Osteoblast (primary cell): ENCODE data around the gene CPNE6. TPM values are rescaled to one million over a fixed set of nuclear protein-coding genes. Genes with fewer than 3 reads are reported as not detected.

ENCODE experiments used
- DNase-seq: peaks from one replicate; pipeline ENCODE4 v3.0.0; 2011; ENCODE audit warnings: low spot score, mixed read lengths; ENCODE audit not compliant: insufficient read length; ENCODE audit errors: missing footprints
- H2AFZ ChIP-seq: 2 replicates; pipeline ENCODE4 v1.6.0; 2011; ENCODE audit warnings: mild to moderate bottlenecking, low read length
- H3K27ac ChIP-seq: 2 replicates; pipeline ENCODE4 v1.5.1; 2011; ENCODE audit warnings: mild to moderate bottlenecking, low read depth, low read length, moderate library complexity
- H3K27me3 ChIP-seq: 2 replicates; pipeline ENCODE4 v1.6.0; 2012; ENCODE audit warnings: mild to moderate bottlenecking, control low read depth, inconsistent platforms, low read length, moderate library complexity; ENCODE audit not compliant: insufficient read depth
- H3K36me3 ChIP-seq: 2 replicates; pipeline ENCODE4 v1.5.1; 2011; ENCODE audit warnings: mild to moderate bottlenecking, low read length, control low read depth, moderate library complexity; ENCODE audit not compliant: insufficient read depth
- H3K4me1 ChIP-seq: 2 replicates; pipeline ENCODE4 v1.5.1; 2011; ENCODE audit warnings: mild to moderate bottlenecking, low read length, control low read depth, moderate library complexity; ENCODE audit not compliant: insufficient read depth
- H3K4me2 ChIP-seq: 2 replicates; pipeline ENCODE4 v1.6.0; 2011; ENCODE audit warnings: mild to moderate bottlenecking, low read length; ENCODE audit not compliant: insufficient read depth
- H3K4me3 ChIP-seq: fragments of 200-600 bp; sonication (generic); 3 replicates; pipeline ENCODE4 v1.5.1; 2012; ENCODE audit warnings: mild to moderate bottlenecking, low read length, inconsistent platforms; ENCODE audit not compliant: insufficient read depth
- H3K79me2 ChIP-seq: 2 replicates; pipeline ENCODE4 v1.6.0; 2012; ENCODE audit warnings: mild to moderate bottlenecking, low read length, control low read depth, inconsistent platforms; ENCODE audit not compliant: insufficient read depth
- H3K9me3 ChIP-seq: 2 replicates; pipeline ENCODE4 v1.5.1; 2011; ENCODE audit warnings: low read depth, low read length, control low read depth
- H4K20me1 ChIP-seq: 2 replicates; pipeline ENCODE4 v1.6.0; 2012; ENCODE audit warnings: mild to moderate bottlenecking, low read length, control low read depth; ENCODE audit not compliant: insufficient read depth
- total RNA-seq: library from RNA; depleted of rRNA; stranded (reverse); fragments of >200 nt; gene quantifications from 2 replicates; pipeline ENCODE4 v1.2.3, GENCODE V29; 2012
- TF ChIP-seq, protein P1 (sequence below): IDR thresholded peaks from 2 replicates; pipeline ENCODE4 v1.5.1; 2011; ENCODE audit warnings: mild to moderate bottlenecking, low read depth, low read length, moderate library complexity; ENCODE audit errors: extremely low read depth

The CPNE6 gene
- total RNA-seq, 1 donor: not detected

- H2AFZ ChIP-seq: no peak overlapping the region
- H3K27ac ChIP-seq: no peak overlapping the region
- TF ChIP-seq, protein P1, sequence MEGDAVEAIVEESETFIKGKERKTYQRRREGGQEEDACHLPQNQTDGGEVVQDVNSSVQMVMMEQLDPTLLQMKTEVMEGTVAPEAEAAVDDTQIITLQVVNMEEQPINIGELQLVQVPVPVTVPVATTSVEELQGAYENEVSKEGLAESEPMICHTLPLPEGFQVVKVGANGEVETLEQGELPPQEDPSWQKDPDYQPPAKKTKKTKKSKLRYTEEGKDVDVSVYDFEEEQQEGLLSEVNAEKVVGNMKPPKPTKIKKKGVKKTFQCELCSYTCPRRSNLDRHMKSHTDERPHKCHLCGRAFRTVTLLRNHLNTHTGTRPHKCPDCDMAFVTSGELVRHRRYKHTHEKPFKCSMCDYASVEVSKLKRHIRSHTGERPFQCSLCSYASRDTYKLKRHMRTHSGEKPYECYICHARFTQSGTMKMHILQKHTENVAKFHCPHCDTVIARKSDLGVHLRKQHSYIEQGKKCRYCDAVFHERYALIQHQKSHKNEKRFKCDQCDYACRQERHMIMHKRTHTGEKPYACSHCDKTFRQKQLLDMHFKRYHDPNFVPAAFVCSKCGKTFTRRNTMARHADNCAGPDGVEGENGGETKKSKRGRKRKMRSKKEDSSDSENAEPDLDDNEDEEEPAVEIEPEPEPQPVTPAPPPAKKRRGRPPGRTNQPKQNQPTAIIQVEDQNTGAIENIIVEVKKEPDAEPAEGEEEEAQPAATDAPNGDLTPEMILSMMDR: no peak
- H3K36me3 ChIP-seq: peaks cover 17% of the 10 kb centered on the region
- DNase-seq: no peak
- no peaks in the 10 kb centered on the region for H3K79me2 ChIP-seq
- no peak overlapping the region for H3K4me2 ChIP-seq
- no peaks in the 10 kb centered on the region for H4K20me1 ChIP-seq
- H3K4me3 ChIP-seq: no peak overlapping the region
- H3K4me1 ChIP-seq: no peaks in the 10 kb centered on the region
- no peaks in the 10 kb centered on the region for H3K27me3 ChIP-seq
- H3K9me3 ChIP-seq: no peaks in the 10 kb centered on the region
Measured at GRCh38 chr14:24126939-24127338, 55.6 kb downstream of the CPNE6 start.

GRCh38 chr14:24127673-24128072, 56.3 kb downstream of the CPNE6 start:
- H3K4me2 ChIP-seq: no peak overlapping the region
- no peaks in the 10 kb centered on the region for H3K79me2 ChIP-seq
- no peaks in the 10 kb centered on the region for H3K27me3 ChIP-seq
- no peak overlapping the region for H3K4me3 ChIP-seq
- TF ChIP-seq, protein P1: no peak
- H3K27ac ChIP-seq: no peak overlapping the region
- no peak overlapping the region for H2AFZ ChIP-seq
- no peaks in the 10 kb centered on the region for H4K20me1 ChIP-seq
- no peaks in the 10 kb centered on the region for H3K9me3 ChIP-seq
- H3K4me1 ChIP-seq: no peaks in the 10 kb centered on the region
- H3K36me3 ChIP-seq: peaks cover 14% of the 10 kb centered on the region
- DNase-seq: no peak

Other genes with a start within 250 kb of the CPNE6 start
- 31.5 and 36.5 TPM in 2 replicates for gene DHRS4, start 117.8 kb upstream of the CPNE6 start, total RNA-seq
- 9.0 and 9.7 TPM in 2 replicates for gene DHRS4L2, start 82.6 kb upstream of the CPNE6 start, total RNA-seq
- not detected in 2 replicates for gene CARMIL3, start 19.6 kb upstream of the CPNE6 start, total RNA-seq
- gene PCK2, start 22.7 kb downstream of the CPNE6 start, total RNA-seq: 26.2 and 35.1 TPM in 2 replicates
- gene DCAF11, start 43.2 kb downstream of the CPNE6 start, total RNA-seq: 73.4 and 84.7 TPM in 2 replicates
- gene NRL, start 43.4 kb downstream of the CPNE6 start, total RNA-seq: 1.5 and 1.8 TPM in 2 replicates
- gene FITM1, start 59.1 kb downstream of the CPNE6 start, total RNA-seq: 0.29 and 0.72 TPM in 2 replicates
- 95.5 and 111 TPM in 2 replicates for gene PSME1, start 64.6 kb downstream of the CPNE6 start, total RNA-seq
- 6.9 and 9.1 TPM in 2 replicates for gene EMC9, start 70.0 kb downstream of the CPNE6 start, total RNA-seq
- 47.7 and 55.7 TPM in 2 replicates for gene PSME2, start 75.0 kb downstream of the CPNE6 start, total RNA-seq
- 43.9 and 49.6 TPM in 2 replicates for gene RNF31, start 75.9 kb downstream of the CPNE6 start, total RNA-seq
- gene IRF9, start 89.7 kb downstream of the CPNE6 start, total RNA-seq: 102 and 117 TPM in 2 replicates
- 3.3 and 3.5 TPM in 2 replicates for gene REC8, start 100.5 kb downstream of the CPNE6 start, total RNA-seq
- gene IPO4, start 117.3 kb downstream of the CPNE6 start, total RNA-seq: 38.9 and 47.0 TPM in 2 replicates
- gene TM9SF1, start 123.9 kb downstream of the CPNE6 start, total RNA-seq: 78.2 and 84.3 TPM in 2 replicates
- 0.36 TPM in 1 of 2 replicates, not detected in the other for gene TSSK4, start 134.1 kb downstream of the CPNE6 start, total RNA-seq
- 19.2 TPM in 2 replicates for gene CHMP4A, start 141.9 kb downstream of the CPNE6 start, total RNA-seq
- 14.1 and 14.8 TPM in 2 replicates for gene MDP1, start 144.5 kb downstream of the CPNE6 start, total RNA-seq
- 56.3 and 69.1 TPM in 2 replicates for gene NEDD8, start 160.8 kb downstream of the CPNE6 start, total RNA-seq
- 70.7 and 86.5 TPM in 2 replicates for gene GMPR2, start 161.4 kb downstream of the CPNE6 start, total RNA-seq
- gene TINF2, start 171.1 kb downstream of the CPNE6 start, total RNA-seq: 62.6 and 63.4 TPM in 2 replicates
- 0.36 and 1.2 TPM in 2 replicates for gene TGM1, start 191.6 kb downstream of the CPNE6 start, total RNA-seq
- gene RABGGTA, start 200.0 kb downstream of the CPNE6 start, total RNA-seq: 28.9 and 34.0 TPM in 2 replicates
- 9.8 and 13.6 TPM in 2 replicates for gene DHRS1, start 228.2 kb downstream of the CPNE6 start, total RNA-seq
- 17.4 and 21.0 TPM in 2 replicates for gene NOP9, start 228.3 kb downstream of the CPNE6 start, total RNA-seq
- 0.36 and 0.59 TPM in 2 replicates for gene CIDEB, start 236.4 kb downstream of the CPNE6 start, total RNA-seq
- gene LTB4R2, start 238.6 kb downstream of the CPNE6 start, total RNA-seq: 4.7 and 5.1 TPM in 2 replicates
- gene LTB4R, start 239.9 kb downstream of the CPNE6 start, total RNA-seq: 1.2 and 1.8 TPM in 2 replicates